HFFc6 (cell line): ENCODE data around the gene PDE4DIP. TPM values are rescaled to one million over a fixed set of nuclear protein-coding genes. Genes with fewer than 3 reads are reported as not detected.
"Not testable (repeated sequence)": the region's sequence is repeated elsewhere in the genome, so short reads cannot be mapped to it uniquely, and the experiment has no call there.

Experiments used
- DNase-seq: peaks from one replicate; pipeline ENCODE4 v3.0.0-alpha.2; 2018
- H3K27ac Mint-ChIP-seq: 2 replicates; pipeline ENCODE4 v1.8.0; 2020; ENCODE audit warnings: mild to moderate bottlenecking, mixed read lengths
- H3K27me3 Mint-ChIP-seq: 2 replicates; pipeline ENCODE4 v1.8.0; 2021; ENCODE audit warnings: mild to moderate bottlenecking, moderate library complexity, mixed read lengths; ENCODE audit not compliant: insufficient read depth
- H3K36me3 Mint-ChIP-seq: 2 replicates; pipeline ENCODE4 v1.8.0; 2021; ENCODE audit warnings: low read depth, mixed read lengths
- H3K4me1 Mint-ChIP-seq: 2 replicates; pipeline ENCODE4 v1.8.0; 2020; ENCODE audit warnings: low read depth, mixed read lengths
- H3K4me3 Mint-ChIP-seq: 2 replicates; pipeline ENCODE4 v1.8.0; 2020; ENCODE audit warnings: mild to moderate bottlenecking, moderate library complexity, mixed read lengths
- H3K9me3 Mint-ChIP-seq: 2 replicates; pipeline ENCODE4 v1.8.0; 2020; ENCODE audit warnings: mild to moderate bottlenecking, mixed read lengths
- total RNA-seq, 6 experiments: library from RNA; stranded (reverse); fragmentation: NEBNext Ultra II Directional; extraction: Animal tissue kit (Norgen Biotek cat#: 25700); gene quantifications; 2 replicates in 1 of 6; 3 replicates in 5 of 6; pipeline ENCODE4 v1.2.3, GENCODE V29; 2021

Gene PDE4DIP
- total RNA-seq, 6 experiments from 2014 or later: 98.0 to 142 (median 121) TPM

GRCh38 chr1:148851684-148852083, 7.5 kb downstream of the PDE4DIP start:
- not testable (repeated sequence) for H3K4me1 Mint-ChIP-seq, H3K27me3 Mint-ChIP-seq, H3K9me3 Mint-ChIP-seq, H3K4me3 Mint-ChIP-seq, H3K36me3 Mint-ChIP-seq, DNase-seq, H3K27ac Mint-ChIP-seq

DNA sequence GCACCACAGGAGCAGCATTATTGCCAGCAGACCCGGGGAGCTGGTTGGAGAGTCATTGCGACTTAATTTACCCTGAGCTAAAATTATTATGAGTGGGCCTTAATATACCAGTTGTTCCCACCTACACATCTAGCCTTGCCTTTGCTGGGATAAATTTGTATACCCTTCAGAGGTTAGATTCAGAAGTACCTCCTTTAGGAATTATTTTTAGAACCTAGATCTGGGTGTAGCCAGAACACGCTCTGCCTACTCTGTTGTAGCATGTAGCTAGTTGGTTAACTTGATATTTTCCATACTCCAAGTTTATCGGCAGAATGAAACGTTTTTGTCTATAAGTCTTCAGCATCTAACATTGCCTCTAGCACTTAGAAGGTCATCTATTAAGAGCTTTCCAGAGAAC, 9.1 kb downstream of the PDE4DIP start:
- H3K4me1 Mint-ChIP-seq, H3K27me3 Mint-ChIP-seq, DNase-seq, H3K9me3 Mint-ChIP-seq, H3K27ac Mint-ChIP-seq, H3K4me3 Mint-ChIP-seq, H3K36me3 Mint-ChIP-seq: not testable (repeated sequence)

- not testable (repeated sequence) for H3K27me3 Mint-ChIP-seq, H3K4me1 Mint-ChIP-seq, H3K27ac Mint-ChIP-seq, H3K36me3 Mint-ChIP-seq, DNase-seq, H3K4me3 Mint-ChIP-seq, H3K9me3 Mint-ChIP-seq
Observed at GRCh38 chr1:148854063-148854462, 9.8 kb downstream of the PDE4DIP start.

- not testable (repeated sequence) for H3K27me3 Mint-ChIP-seq, H3K4me1 Mint-ChIP-seq, H3K36me3 Mint-ChIP-seq, H3K4me3 Mint-ChIP-seq, DNase-seq, H3K9me3 Mint-ChIP-seq, H3K27ac Mint-ChIP-seq
Observed at GRCh38 chr1:148855367-148855766, 11.1 kb downstream of the PDE4DIP start.

GRCh38 chr1:148860049-148860448, 15.8 kb downstream of the PDE4DIP start:
- H3K27ac Mint-ChIP-seq, H3K36me3 Mint-ChIP-seq, DNase-seq, H3K4me3 Mint-ChIP-seq, H3K9me3 Mint-ChIP-seq, H3K27me3 Mint-ChIP-seq, H3K4me1 Mint-ChIP-seq: not testable (repeated sequence)

GRCh38 chr1:148860579-148861259, 16.5 kb downstream of the PDE4DIP start:
- not testable (repeated sequence) for H3K36me3 Mint-ChIP-seq, H3K27ac Mint-ChIP-seq, H3K4me1 Mint-ChIP-seq, H3K4me3 Mint-ChIP-seq, H3K9me3 Mint-ChIP-seq, H3K27me3 Mint-ChIP-seq, DNase-seq

DNA sequence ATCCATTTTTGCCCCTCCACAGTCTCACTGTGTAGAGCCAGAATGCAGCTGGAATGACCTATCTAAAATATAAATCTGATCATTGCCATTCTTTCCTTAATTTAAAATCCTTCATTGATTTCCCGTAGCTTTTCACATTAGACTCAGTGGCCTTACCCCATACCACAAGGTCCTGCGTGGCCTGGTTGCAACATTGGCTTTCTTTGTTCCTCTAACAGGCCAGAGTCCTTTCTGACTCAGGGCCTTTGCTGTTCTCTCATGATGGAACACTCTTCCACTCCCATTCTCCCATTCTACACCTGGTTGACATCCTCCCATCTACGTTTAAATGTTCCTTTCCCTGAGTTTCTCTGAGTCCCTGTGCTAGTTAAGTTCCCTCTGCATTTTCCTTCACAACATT, 18.4 kb downstream of the PDE4DIP start:
- not testable (repeated sequence) for H3K9me3 Mint-ChIP-seq, DNase-seq, H3K27ac Mint-ChIP-seq, H3K36me3 Mint-ChIP-seq, H3K27me3 Mint-ChIP-seq, H3K4me1 Mint-ChIP-seq, H3K4me3 Mint-ChIP-seq

DNA sequence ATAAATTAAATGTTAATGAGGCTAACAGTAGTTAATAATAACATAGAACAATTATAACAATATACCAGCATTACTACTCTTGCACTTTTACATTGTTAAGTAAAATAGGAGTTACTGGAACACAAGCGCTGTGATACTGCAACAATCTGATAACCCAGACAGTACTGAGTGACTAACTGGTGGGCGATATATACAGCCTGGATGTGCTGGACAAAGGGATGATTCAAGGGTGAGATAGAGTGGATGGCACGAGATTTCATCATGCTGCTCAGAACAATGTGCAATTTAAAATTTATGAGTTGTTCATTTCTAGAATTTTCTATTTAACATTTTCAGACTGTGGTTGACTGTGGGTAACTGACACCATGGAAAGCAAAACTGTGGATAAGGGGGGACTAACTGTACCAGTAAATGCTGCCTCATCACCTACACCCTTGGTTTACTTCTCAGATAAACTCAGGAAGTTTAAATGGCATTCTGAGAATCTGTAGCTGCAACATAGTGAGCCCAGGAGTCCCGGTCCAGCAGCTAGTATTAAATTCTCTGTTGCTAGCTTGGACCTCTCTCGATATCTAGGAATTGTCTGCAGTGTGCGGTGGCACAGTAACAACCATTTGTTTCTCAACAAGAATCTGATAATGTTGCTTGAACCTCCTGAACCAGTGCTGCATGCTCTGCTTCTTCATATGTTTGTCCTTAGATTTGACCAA, 24.9 kb downstream of the PDE4DIP start:
- H3K4me3 Mint-ChIP-seq, H3K9me3 Mint-ChIP-seq, H3K4me1 Mint-ChIP-seq, DNase-seq, H3K36me3 Mint-ChIP-seq, H3K27me3 Mint-ChIP-seq, H3K27ac Mint-ChIP-seq: not testable (repeated sequence)

DNA sequence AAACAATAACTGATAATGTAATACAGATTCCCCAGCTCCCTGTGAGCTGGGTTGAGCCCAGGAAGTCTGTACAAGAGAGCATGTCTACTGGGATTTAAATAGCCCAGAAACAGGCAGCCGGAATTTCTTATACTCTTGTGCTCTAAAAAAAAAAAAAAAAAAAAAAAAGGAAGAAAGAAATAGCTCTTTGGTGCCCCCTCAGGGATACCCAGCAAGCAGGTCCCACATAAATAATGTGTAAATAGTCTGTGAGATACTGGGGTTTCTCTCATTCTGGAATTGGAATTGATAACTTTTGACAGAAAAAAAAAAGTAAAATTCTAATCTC, 25.4 kb downstream of the PDE4DIP start:
- not testable (repeated sequence) for H3K27ac Mint-ChIP-seq, H3K9me3 Mint-ChIP-seq, DNase-seq, H3K4me1 Mint-ChIP-seq, H3K27me3 Mint-ChIP-seq, H3K36me3 Mint-ChIP-seq, H3K4me3 Mint-ChIP-seq

GRCh38 chr1:148874408-148875388, 30.5 kb downstream of the PDE4DIP start:
- peak; percentile 16 for DNase-seq
- not testable (repeated sequence) for H3K9me3 Mint-ChIP-seq, H3K27me3 Mint-ChIP-seq, H3K36me3 Mint-ChIP-seq, H3K4me3 Mint-ChIP-seq, H3K27ac Mint-ChIP-seq, H3K4me1 Mint-ChIP-seq

- not testable (repeated sequence) for H3K27ac Mint-ChIP-seq, H3K4me3 Mint-ChIP-seq, H3K27me3 Mint-ChIP-seq, H3K4me1 Mint-ChIP-seq, H3K9me3 Mint-ChIP-seq, H3K36me3 Mint-ChIP-seq, DNase-seq
Observed at GRCh38 chr1:148879812-148880416, 35.7 kb downstream of the PDE4DIP start.

DNA sequence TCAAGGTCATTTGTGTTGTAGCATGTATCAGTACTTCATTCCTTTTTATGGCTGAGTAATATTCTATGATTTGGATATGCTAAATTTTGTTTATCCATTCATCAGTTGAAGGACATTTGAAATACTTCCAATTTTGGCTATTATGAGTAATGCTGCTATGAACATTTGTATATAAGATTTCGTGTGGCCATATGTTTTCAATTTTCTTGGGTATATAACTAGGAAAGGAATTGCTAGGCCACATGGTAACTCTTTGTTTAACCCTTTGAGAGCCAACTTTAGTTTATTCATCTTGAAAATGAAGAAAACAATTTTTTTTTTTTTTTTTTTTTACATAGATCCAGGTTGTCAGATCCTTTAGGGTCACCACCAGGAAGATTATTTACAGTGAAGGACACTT, 37.0 kb downstream of the PDE4DIP start:
- not testable (repeated sequence) for H3K27me3 Mint-ChIP-seq, H3K9me3 Mint-ChIP-seq, H3K36me3 Mint-ChIP-seq, H3K27ac Mint-ChIP-seq, H3K4me3 Mint-ChIP-seq, H3K4me1 Mint-ChIP-seq, DNase-seq

GRCh38 chr1:148885219-148885618, 41.0 kb downstream of the PDE4DIP start:
- H3K27me3 Mint-ChIP-seq, H3K4me3 Mint-ChIP-seq, DNase-seq, H3K9me3 Mint-ChIP-seq, H3K4me1 Mint-ChIP-seq, H3K36me3 Mint-ChIP-seq, H3K27ac Mint-ChIP-seq: not testable (repeated sequence)
